Measurements from ENCODE around the gene SNRK. TPM values are rescaled to one million over a fixed set of nuclear protein-coding genes. Genes with fewer than 3 reads are reported as not detected.

SNRK gene
- polyA plus RNA-seq, 3 donors, result 53.7 to 56.8 (median 54.1) TPM

Other genes starting within 250 kb of the SNRK start
- 10 to 100 TPM; 19.2 to 21.7 (median 21.7) TPM for gene POMGNT2, start 180.5 kb upstream of the SNRK start, polyA plus RNA-seq (ENCODE audit: insufficient read length in 3 of 3)

Measured in right renal cortex interstitium (tissue), 3 donors.